H9 (cell line): ENCODE results near the gene OPA3. TPM values are rescaled to one million over a fixed set of nuclear protein-coding genes. Genes with fewer than 3 reads are reported as not detected.

Experiments
- DNase-seq: peaks from one replicate; pipeline ENCODE4 v3.0.0-alpha.2; 2017
- H2AFZ ChIP-seq: one replicate; pipeline ENCODE4 v1.6.1; 2013; ENCODE audit warnings: mild to moderate bottlenecking, low read length, control low read depth, moderate library complexity
- H2AK5ac ChIP-seq: 2 replicates; pipeline ENCODE4 v1.6.1; 2013; ENCODE audit warnings: low read length, control low read depth, mixed read lengths; ENCODE audit not compliant: insufficient read length
- H2BK120ac ChIP-seq: one replicate; pipeline ENCODE4 v1.6.1; 2013; ENCODE audit warnings: low read depth, mild to moderate bottlenecking, low read length, control low read depth, inconsistent platforms; ENCODE audit not compliant: poor library complexity, severe bottlenecking
- H2BK12ac ChIP-seq: 2 replicates; pipeline ENCODE4 v1.6.1; 2013; ENCODE audit warnings: low read length, control low read depth, mixed read lengths, low read depth; ENCODE audit not compliant: insufficient read length
- H2BK15ac ChIP-seq: 2 replicates; pipeline ENCODE4 v1.6.1; 2013; ENCODE audit warnings: low read depth, low read length, control low read depth
- H2BK20ac ChIP-seq: one replicate; pipeline ENCODE4 v1.6.1; 2013; ENCODE audit warnings: low read depth, mild to moderate bottlenecking, low read length, control low read depth, inconsistent platforms; ENCODE audit not compliant: poor library complexity, severe bottlenecking
- H2BK5ac ChIP-seq: 2 replicates; pipeline ENCODE4 v1.6.1; 2013; ENCODE audit warnings: low read length, control low read depth, mixed read lengths; ENCODE audit not compliant: insufficient read length
- H3K14ac ChIP-seq: 2 replicates; pipeline ENCODE4 v1.6.1; 2013; ENCODE audit warnings: low read length, control low read depth; ENCODE audit not compliant: insufficient read depth
- H3K18ac ChIP-seq: 2 replicates; pipeline ENCODE4 v1.6.1; 2013; ENCODE audit warnings: low read depth, mild to moderate bottlenecking, mixed read lengths, low read length, control low read depth; ENCODE audit not compliant: insufficient read length
- H3K23ac ChIP-seq: 2 replicates; pipeline ENCODE4 v1.6.1; 2013; ENCODE audit warnings: low read length, control low read depth, mixed read lengths, low read depth; ENCODE audit not compliant: insufficient read length
- H3K23me2 ChIP-seq: 2 replicates; pipeline ENCODE4 v1.6.1; 2013; ENCODE audit warnings: low read depth, mild to moderate bottlenecking, mixed read lengths, low read length, control low read depth; ENCODE audit not compliant: insufficient read length, poor library complexity, severe bottlenecking
- H3K27ac ChIP-seq: 2 replicates; pipeline ENCODE4 v1.5.1; 2013; ENCODE audit warnings: low read length, control low read depth, mixed read lengths, low read depth; ENCODE audit not compliant: insufficient read length
- H3K27me3 ChIP-seq: 2 replicates; pipeline ENCODE4 v1.6.1; 2013; ENCODE audit warnings: low read length, control low read depth, inconsistent platforms; ENCODE audit not compliant: insufficient read depth
- H3K4ac ChIP-seq: 2 replicates; pipeline ENCODE4 v1.6.1; 2013; ENCODE audit warnings: low read depth, mild to moderate bottlenecking, control low read depth, inconsistent platforms, low read length, moderate library complexity
- H3K4me1 ChIP-seq: 2 replicates; pipeline ENCODE4 v1.6.1; 2013; ENCODE audit warnings: low read length, control low read depth, inconsistent platforms; ENCODE audit not compliant: insufficient read depth
- H3K4me2 ChIP-seq: 2 replicates; pipeline ENCODE4 v1.6.1; 2013; ENCODE audit warnings: low read length, control low read depth, mixed read lengths; ENCODE audit not compliant: insufficient read length, insufficient read depth
- H3K56ac ChIP-seq: 2 replicates; pipeline ENCODE4 v1.6.1; 2013; ENCODE audit warnings: low read depth, mild to moderate bottlenecking, mixed read lengths, low read length, control low read depth; ENCODE audit not compliant: insufficient read length
- H3K79me1 ChIP-seq: 2 replicates; pipeline ENCODE4 v1.6.1; 2013; ENCODE audit warnings: low read depth, mild to moderate bottlenecking, moderate library complexity, low read length, control low read depth, inconsistent platforms; ENCODE audit not compliant: insufficient read depth, poor library complexity, severe bottlenecking
- H3K79me2 ChIP-seq: 2 replicates; pipeline ENCODE4 v1.6.1; 2013; ENCODE audit warnings: low read length, control low read depth, inconsistent platforms; ENCODE audit not compliant: insufficient read depth
- H3K9ac ChIP-seq: 2 replicates; pipeline ENCODE4 v1.6.1; 2013; ENCODE audit warnings: low read length, control low read depth, mixed read lengths; ENCODE audit not compliant: insufficient read length; ENCODE audit errors: extremely low read depth
- H3K9me3 ChIP-seq: one replicate; pipeline ENCODE4 v1.6.1; 2013; ENCODE audit warnings: low read depth, low read length, inconsistent platforms; ENCODE audit not compliant: control insufficient read depth
- H3T11ph ChIP-seq: one replicate; pipeline ENCODE4 v1.6.1; 2013; ENCODE audit warnings: mild to moderate bottlenecking, low read length, control low read depth, inconsistent platforms
- H4K20me1 ChIP-seq: one replicate; pipeline ENCODE4 v1.6.1; 2013; ENCODE audit not compliant: control insufficient read depth, insufficient read length, insufficient read depth
- H4K5ac ChIP-seq: 2 replicates; pipeline ENCODE4 v1.6.1; 2013; ENCODE audit warnings: low read depth, mild to moderate bottlenecking, mixed read lengths, low read length, control low read depth; ENCODE audit not compliant: insufficient read length
- H4K8ac ChIP-seq: replicated peaks from 2 replicates; pipeline ENCODE4 v1.6.1; 2013; ENCODE audit warnings: low read length, control low read depth, mixed read lengths, low read depth; ENCODE audit not compliant: insufficient read length
- H4K91ac ChIP-seq: 2 replicates; pipeline ENCODE4 v1.6.1; 2013; ENCODE audit warnings: low read depth, mild to moderate bottlenecking, moderate library complexity, mixed read lengths, low read length, control low read depth; ENCODE audit not compliant: insufficient read length
- H3K27ac Mint-ChIP-seq, 3 experiments: 2 replicates in 2 of 3; 3 replicates in 1 of 3; pipeline ENCODE4 v1.8.0; 2020 to 2021; ENCODE audit warnings: mixed read lengths in 3 of 3, mild to moderate bottlenecking in 1 of 3, moderate library complexity in 1 of 3
- H3K27me3 Mint-ChIP-seq: 2 replicates; pipeline ENCODE4 v1.8.0; 2021; ENCODE audit warnings: low read depth, mild to moderate bottlenecking, moderate library complexity, mixed read lengths
- H3K36me3 Mint-ChIP-seq, 3 experiments: 2 replicates in 2 of 3; 3 replicates in 1 of 3; pipeline ENCODE4 v1.8.0; 2020 to 2021; ENCODE audit warnings: low read depth in 3 of 3, mixed read lengths in 3 of 3; ENCODE audit not compliant: insufficient read depth in 1 of 3
- H3K4me1 Mint-ChIP-seq, 2 experiments: 2 replicates each; pipeline ENCODE4 v1.8.0; 2020; ENCODE audit warnings: mixed read lengths in 2 of 2
- H3K4me3 Mint-ChIP-seq, 2 experiments: 2 replicates in 1 of 2; 3 replicates in 1 of 2; pipeline ENCODE4 v1.8.0; 2020 to 2021; ENCODE audit warnings: mild to moderate bottlenecking in 2 of 2, mixed read lengths in 2 of 2, moderate library complexity in 1 of 2
- H3K9me3 Mint-ChIP-seq, 2 experiments: 2 replicates in 1 of 2; 3 replicates in 1 of 2; pipeline ENCODE4 v1.8.0; 2020; ENCODE audit warnings: mild to moderate bottlenecking in 2 of 2, mixed read lengths in 2 of 2, moderate library complexity in 1 of 2
- CTCF ChIP-seq: fragments of 200-600 bp; sonication (generic); conservative IDR thresholded peaks from 3 replicates; pipeline ENCODE4 v1.8.0; 2021; ENCODE audit warnings: antibody characterized with exemption, mild to moderate bottlenecking
- WGBS: extraction: QIAGEN DNeasy Blood & Tissue Kit; methylation state at CpG from one replicate; pipeline ENCODE4 v1.1.7; 2013; ENCODE audit warnings: missing lambda C conversion rate, low lambda C conversion rate, mixed read lengths; ENCODE audit not compliant: insufficient read length; ENCODE audit errors: extremely low coverage; 5-methylcytosine and 5-hydroxymethylcytosine counted together
- total RNA-seq: library from RNA; stranded (reverse); gene quantifications from 2 replicates; pipeline ENCODE4 v1.2.1, GENCODE V29; 2021

Gene OPA3
- total RNA-seq, 1 experiment from 2014 or later, result 13.0 TPM

GRCh38 chr19:45568732-45569131 is 15.9 kb downstream of the OPA3 start:
- H3K23me2 ChIP-seq, result no peaks in the 10 kb centered on the region
- H3K79me2 ChIP-seq, result no peaks in the 10 kb centered on the region
- H3K79me1 ChIP-seq, result no peaks in the 10 kb centered on the region
- H2AK5ac ChIP-seq, result no peak overlapping the region
- Mint-ChIP-seq H3K27me3 (no peaks in the 10 kb centered on the region), H3K4me1 (peaks cover 13 to 17% of the 10 kb centered on the region in 2 experiments), H3K27ac (no peak overlapping the region; a peak in 1 of 7 replicates), H3K36me3 (no peaks in the 10 kb centered on the region; a peak in 1 of 7 replicates), H3K9me3 (no peaks in the 10 kb centered on the region), H3K4me3 (no peak overlapping the region)
- no peak overlapping the region for H3T11ph ChIP-seq
- H4K91ac ChIP-seq, result no peak overlapping the region
- no peak overlapping the region for H2BK20ac ChIP-seq
- no peak overlapping the region for H2BK15ac ChIP-seq
- no peak overlapping the region for H3K23ac ChIP-seq
- no CpG with 5 or more reads among the region's 3 CpGs for WGBS
- no peak overlapping the region; the same call in 1 of the 2 replicates for H3K14ac ChIP-seq
- H4K5ac ChIP-seq, result no peak overlapping the region
- H3K4ac ChIP-seq, result no peak overlapping the region
- no peak overlapping the region for H2BK5ac ChIP-seq
- H3K27ac ChIP-seq, result no peak overlapping the region
- no peaks in the 10 kb centered on the region for H3K27me3 ChIP-seq
- no peak overlapping the region for H2AFZ ChIP-seq
- peaks cover 2% of the 10 kb centered on the region for H4K20me1 ChIP-seq
- no peaks in the 10 kb centered on the region for H3K9me3 ChIP-seq
- H3K18ac ChIP-seq, result no peak overlapping the region
- H2BK120ac ChIP-seq, result no peak overlapping the region
- H3K4me1 ChIP-seq, result peaks cover 4% of the 10 kb centered on the region; the same call in 1 of the 2 replicates
- H3K9ac ChIP-seq, result no peak overlapping the region
- H2BK12ac ChIP-seq, result no peak overlapping the region
- no peak overlapping the region for H4K8ac ChIP-seq
- H3K56ac ChIP-seq, result no peak overlapping the region
- no peak overlapping the region for H3K4me2 ChIP-seq
- DNase-seq, result no peak
- no peak for TF ChIP-seq CTCF
